CD14-positive monocyte (primary cell): Measurements from ENCODE around the gene MSX1. TPM values are rescaled to one million over a fixed set of nuclear protein-coding genes. Genes with fewer than 3 reads are reported as not detected.

Experiments
- DNase-seq, 3 donors: peaks; one replicate each; pipeline ENCODE4 v3.0.0-alpha.2; 2011 to 2022
- H2AFZ ChIP-seq: 2 replicates; pipeline ENCODE4 v1.6.0; 2012; ENCODE audit warnings: mild to moderate bottlenecking, low read depth, low read length, inconsistent platforms; ENCODE audit not compliant: insufficient read depth, poor library complexity, severe bottlenecking
- H3K27ac ChIP-seq, 2 donors: 1 replicate in 1 of 2; 2 replicates in 1 of 2; pipeline ENCODE4 v1.5.1; 2012 to 2013; ENCODE audit warnings: low read length in 2 of 2, control low read depth in 1 of 2, inconsistent platforms in 1 of 2, low read depth in 1 of 2, mild to moderate bottlenecking in 1 of 2
- H3K27me3 ChIP-seq, 2 donors: one replicate each; pipeline versions ENCODE4 v1.6.0 to v1.6.1; 2011 to 2013; ENCODE audit warnings: low read length in 2 of 2; ENCODE audit not compliant: control insufficient read depth in 2 of 2, insufficient read depth in 2 of 2
- H3K36me3 ChIP-seq, 2 donors: replicated peaks in 1 of 2; 1 replicate in 1 of 2; 2 replicates in 1 of 2; pipeline versions ENCODE4 v1.5.1 to v1.6.1; 2012 to 2013; ENCODE audit warnings: low read length in 2 of 2, control low read depth in 1 of 2, inconsistent platforms in 1 of 2, mild to moderate bottlenecking in 1 of 2; ENCODE audit not compliant: insufficient read depth in 2 of 2, control insufficient read depth in 1 of 2
- H3K4me1 ChIP-seq, 2 donors: 1 replicate in 1 of 2; 2 replicates in 1 of 2; pipeline versions ENCODE4 v1.5.1 to v1.6.1; 2012 to 2013; ENCODE audit warnings: low read length in 2 of 2, control low read depth in 1 of 2, inconsistent platforms in 1 of 2, mild to moderate bottlenecking in 1 of 2, moderate library complexity in 1 of 2; ENCODE audit not compliant: insufficient read depth in 2 of 2, control insufficient read depth in 1 of 2
- H3K4me2 ChIP-seq: replicated peaks from 2 replicates; pipeline ENCODE3; 2012; ENCODE audit warnings: low read length, moderate library complexity, mild to moderate bottlenecking; ENCODE audit not compliant: poor library complexity, severe bottlenecking; ENCODE audit errors: extremely low read depth
- H3K4me3 ChIP-seq, 3 experiments: fragments of 200-600 bp in 1 of 3; sonication (generic) in 1 of 3; replicated peaks in 1 of 3; 1 replicate in 2 of 3; 2 replicates in 1 of 3; pipeline ENCODE4 v1.5.1; 2011 to 2013; ENCODE audit warnings: low read length in 3 of 3, mild to moderate bottlenecking in 3 of 3, control low read depth in 2 of 3, low read depth in 2 of 3, inconsistent platforms in 1 of 3, moderate library complexity in 1 of 3
- H3K79me2 ChIP-seq: 2 replicates; pipeline ENCODE4 v1.6.0; 2012; ENCODE audit warnings: mild to moderate bottlenecking, control low read depth, inconsistent platforms, low read length, moderate library complexity; ENCODE audit not compliant: insufficient read depth
- H3K9ac ChIP-seq: 2 replicates; pipeline ENCODE4 v1.6.0; 2017; ENCODE audit warnings: low read length, mild to moderate bottlenecking; ENCODE audit not compliant: insufficient read depth, poor library complexity, severe bottlenecking
- H3K9me3 ChIP-seq, 2 donors: replicated peaks in 1 of 2; 1 replicate in 1 of 2; 2 replicates in 1 of 2; pipeline versions ENCODE4 v1.5.1 to v1.6.1; 2012 to 2013; ENCODE audit warnings: low read length in 2 of 2, control low read depth in 1 of 2; ENCODE audit not compliant: control insufficient read depth in 1 of 2, insufficient read depth in 1 of 2
- H4K20me1 ChIP-seq: 2 replicates; pipeline ENCODE4 v1.6.0; 2012; ENCODE audit warnings: mild to moderate bottlenecking, low read length, control low read depth, moderate library complexity; ENCODE audit not compliant: insufficient read depth
- H3K27ac Mint-ChIP-seq, 7 donors: one replicate each; pipeline ENCODE4 v1.8.0; 2020; ENCODE audit warnings: mild to moderate bottlenecking in 7 of 7, mixed read lengths in 7 of 7, moderate library complexity in 6 of 7, inconsistent platforms in 2 of 7
- H3K27me3 Mint-ChIP-seq, 3 donors: one replicate each; pipeline ENCODE4 v1.8.0; 2021 to 2022; ENCODE audit warnings: low read depth in 3 of 3, mild to moderate bottlenecking in 3 of 3, mixed read lengths in 3 of 3, moderate library complexity in 3 of 3, inconsistent platforms in 1 of 3
- H3K36me3 Mint-ChIP-seq, 2 donors: one replicate each; pipeline ENCODE4 v1.8.0; 2020; ENCODE audit warnings: mixed read lengths in 2 of 2, inconsistent platforms in 1 of 2, mild to moderate bottlenecking in 1 of 2
- H3K4me1 Mint-ChIP-seq: one replicate; pipeline ENCODE4 v1.8.0; 2020; ENCODE audit warnings: mild to moderate bottlenecking, mixed read lengths
- H3K4me3 Mint-ChIP-seq, 2 donors: one replicate each; pipeline ENCODE4 v1.8.0; 2020; ENCODE audit warnings: mild to moderate bottlenecking in 2 of 2, mixed read lengths in 2 of 2, moderate library complexity in 1 of 2
- H3K9me3 Mint-ChIP-seq, 7 donors: one replicate each; pipeline ENCODE4 v1.8.0; 2020 to 2022; ENCODE audit warnings: mixed read lengths in 7 of 7, mild to moderate bottlenecking in 6 of 7, moderate library complexity in 6 of 7, inconsistent platforms in 2 of 7
- CTCF ChIP-seq: fragments of 200-600 bp; IDR thresholded peaks from one replicate; pipeline ENCODE4 v1.8.0; 2022; ENCODE audit warnings: antibody characterized with exemption, mild to moderate bottlenecking
- WGBS: methylation state at CpG from one replicate; pipeline ENCODE4 v1.1.5; 2013; ENCODE audit warnings: missing lambda C conversion rate; ENCODE audit not compliant: insufficient coverage; 5-methylcytosine and 5-hydroxymethylcytosine counted together
- intact Hi-C, 2 donors: fragments of 100-400 bp; cut with micrococcal nuclease; formaldehyde crosslinking; loops; one replicate each; pipeline versions ENCODE4 v1.15.0 to v1.15.1; 2023
- polyA plus RNA-seq, 3 donors: library from polyadenylated mRNA; depleted of rRNA in 1 of 3; unstranded in 2 of 3; stranded (reverse) in 1 of 3; fragments of 300-500 nt in 2 of 3; fragments of >200 nt in 1 of 3; fragmentation: Illumina TruSeq in 2 of 3; gene quantifications; 1 replicate in 2 of 3; 2 replicates in 1 of 3; pipeline ENCODE4 v1.2.3, GENCODE V29; 2012 to 2021

Gene MSX1
- polyA plus RNA-seq, 3 donors: not detected

- Histone ChIP-seq H3K79me2 (no peaks in the 10 kb centered on the region), H3K9me3 (peaks cover 6 to 85% of the 10 kb centered on the region in 2 donors), H3K27ac (no peak overlapping the region), H3K9ac (no peak overlapping the region), H3K4me2 (no peak overlapping the region), H3K27me3 (peaks cover 81 to 99% of the 10 kb centered on the region in 2 donors), H3K4me1 (no peaks in the 10 kb centered on the region), H4K20me1 (no peaks in the 10 kb centered on the region), H2AFZ (no peak overlapping the region), H3K4me3 (no peak overlapping the region), H3K36me3 (no peaks in the 10 kb centered on the region)
- Mint-ChIP-seq H3K4me3 (peak overlapping the region in 1 of 2 donors; percentile 81), H3K9me3 (peaks cover 0 to 34% (median 14%) of the 10 kb centered on the region in 7 donors), H3K27me3 (peaks cover 52 to 84% (median 83%) of the 10 kb centered on the region in 3 donors), H3K36me3 (peaks cover 0 to 3% of the 10 kb centered on the region in 2 donors), H3K4me1 (peaks cover 8% of the 10 kb centered on the region), H3K27ac (no peak overlapping the region)
- TF ChIP-seq CTCF: no peak
- DNase-seq: no peak
- WGBS: 2% methylated on average over 38 of the region's 44 CpGs
- intact Hi-C loops: no loop called here
Observed at GRCh38 chr4:4866124-4866865, 6.8 kb downstream of the MSX1 start.

GRCh38 chr4:4866866-4867374 is 7.5 kb downstream of the MSX1 start:
- WGBS: 2% methylated on average over 41 of the region's 41 CpGs
- H3K4me2 ChIP-seq: no peak overlapping the region
- Mint-ChIP-seq H3K4me1 (peaks cover 4% of the 10 kb centered on the region), H3K36me3 (peaks cover 0 to 3% of the 10 kb centered on the region in 2 donors), H3K27me3 (peaks cover 52 to 84% (median 83%) of the 10 kb centered on the region in 3 donors), H3K4me3 (peak overlapping the region in 1 of 2 donors; percentile 81), H3K9me3 (peaks cover 0 to 31% (median 16%) of the 10 kb centered on the region in 7 donors), H3K27ac (no peak overlapping the region)
- no peak overlapping the region for H2AFZ ChIP-seq
- intact Hi-C loops: no loop called here
- H3K9me3 ChIP-seq: peaks cover 4 to 86% of the 10 kb centered on the region in 2 donors
- no peaks in the 10 kb centered on the region for H4K20me1 ChIP-seq
- H3K36me3 ChIP-seq: no peaks in the 10 kb centered on the region
- H3K4me3 ChIP-seq: no peak overlapping the region
- H3K79me2 ChIP-seq: no peaks in the 10 kb centered on the region
- no peak for DNase-seq
- H3K27me3 ChIP-seq: peaks cover 81 to 99% of the 10 kb centered on the region in 2 donors
- no peak overlapping the region for H3K9ac ChIP-seq
- TF ChIP-seq CTCF: no peak
- no peaks in the 10 kb centered on the region for H3K4me1 ChIP-seq
- no peak overlapping the region for H3K27ac ChIP-seq
